ENCODE measurements around the gene ESYT3.

Gene ESYT3

GRCh38 chr3:138395865-138396751 lies 38.3 kb upstream of the ESYT3 start:
- no peak for TF ChIP-seq ZFX (IDR thresholded peaks at IDR 0.05)
- TF ChIP-seq CTCF (conservative IDR thresholded peaks at IDR 0.05), result no peak
- no peak overlapping the region for H3K27ac ChIP-seq

DNA sequence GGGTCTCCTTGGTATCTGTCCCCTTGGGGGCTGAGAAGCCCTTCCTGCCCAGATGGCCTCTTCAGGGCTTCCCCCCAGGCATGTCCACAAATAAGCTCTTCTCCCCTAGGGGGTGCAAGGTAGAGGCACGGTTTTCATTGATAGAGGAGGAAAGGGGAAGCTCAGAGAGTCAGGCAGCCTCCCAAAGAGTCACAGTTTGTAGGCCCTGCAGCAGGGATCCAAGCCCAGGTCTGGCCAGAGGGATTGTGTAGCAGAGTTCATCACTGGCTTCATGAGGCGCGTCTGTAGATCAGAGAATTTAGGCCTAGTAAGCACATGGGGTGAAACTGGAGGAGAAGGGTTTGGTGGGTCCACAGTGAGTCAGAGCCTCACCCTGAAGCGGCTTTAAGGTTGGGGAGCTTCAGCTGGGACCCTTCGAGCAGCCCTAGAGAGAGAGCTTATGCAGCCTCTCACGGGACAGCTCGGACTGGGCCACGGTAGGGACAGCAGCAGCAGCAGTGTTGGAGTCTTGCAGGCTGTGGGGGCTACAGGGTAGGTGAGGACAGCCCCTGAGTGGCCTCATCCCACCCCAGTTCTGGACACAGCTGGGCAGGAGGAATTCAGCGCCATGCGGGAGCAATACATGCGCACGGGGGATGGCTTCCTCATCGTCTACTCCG lies 37.5 kb upstream of the ESYT3 start:
- no peak overlapping the region for H3K27ac ChIP-seq
- no peak for TF ChIP-seq CTCF (conservative IDR thresholded peaks at IDR 0.05)

- TF ChIP-seq CTCF (conservative IDR thresholded peaks at IDR 0.05) (no peak; the same call in 1 of the 2 replicates), ZFX (IDR thresholded peaks at IDR 0.05) (no peak)
- no peak overlapping the region for H3K27ac ChIP-seq
Observed at GRCh38 chr3:138397983-138398382, 36.4 kb upstream of the ESYT3 start.

GRCh38 chr3:138398791-138399575 lies 35.4 kb upstream of the ESYT3 start:
- no peak overlapping the region for H3K27ac ChIP-seq
- TF ChIP-seq ZFX (IDR thresholded peaks at IDR 0.05), result no peak

DNA sequence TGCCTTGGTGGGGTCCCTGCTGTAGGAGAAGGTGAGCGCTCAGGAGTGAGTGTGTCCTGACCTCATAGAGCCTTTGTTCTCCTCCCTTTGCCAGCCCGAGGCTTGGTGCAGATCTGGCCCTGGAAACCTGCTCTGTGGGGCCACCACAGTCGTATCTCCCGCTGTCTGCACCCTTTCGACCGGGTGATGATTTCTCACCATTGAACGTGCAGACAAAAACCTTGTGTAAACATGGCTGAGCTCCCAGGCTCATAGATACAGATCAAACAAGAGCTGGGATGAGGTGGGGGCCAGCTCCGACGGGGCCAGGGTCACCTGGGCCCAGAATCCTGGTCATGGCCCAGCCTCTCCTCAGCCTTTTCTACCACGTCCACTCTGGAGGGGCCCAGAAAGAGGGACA lies 34.6 kb upstream of the ESYT3 start:
- H3K27ac ChIP-seq, result no peak overlapping the region
- no peak for TF ChIP-seq ZFX (IDR thresholded peaks at IDR 0.05)
- no peak for TF ChIP-seq CTCF (conservative IDR thresholded peaks at IDR 0.05)

DNA sequence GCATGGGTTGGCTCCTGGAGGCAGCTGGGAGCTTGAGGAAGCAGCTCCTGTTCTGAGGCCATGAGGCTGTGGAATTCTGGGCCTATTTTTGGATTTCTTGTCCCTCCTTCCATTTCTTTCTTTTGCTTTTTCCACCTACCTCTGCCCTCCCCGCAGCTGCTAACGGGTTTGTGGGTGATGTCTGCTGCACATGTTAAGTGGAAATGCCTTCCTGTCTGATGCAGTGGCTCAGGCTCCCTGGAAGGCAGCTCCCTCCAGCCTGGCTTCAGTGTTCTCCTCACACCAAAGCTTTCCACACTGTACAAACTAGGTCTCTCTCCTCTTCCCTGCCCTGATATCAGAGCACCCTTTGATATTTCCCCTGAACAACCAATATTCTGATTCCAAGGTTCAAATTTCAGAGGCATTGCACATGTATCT lies 33.8 kb upstream of the ESYT3 start:
- H3K27ac ChIP-seq, result no peak overlapping the region
- TF ChIP-seq CTCF (conservative IDR thresholded peaks at IDR 0.05) (no peak), ZFX (IDR thresholded peaks at IDR 0.05) (no peak)

DNA sequence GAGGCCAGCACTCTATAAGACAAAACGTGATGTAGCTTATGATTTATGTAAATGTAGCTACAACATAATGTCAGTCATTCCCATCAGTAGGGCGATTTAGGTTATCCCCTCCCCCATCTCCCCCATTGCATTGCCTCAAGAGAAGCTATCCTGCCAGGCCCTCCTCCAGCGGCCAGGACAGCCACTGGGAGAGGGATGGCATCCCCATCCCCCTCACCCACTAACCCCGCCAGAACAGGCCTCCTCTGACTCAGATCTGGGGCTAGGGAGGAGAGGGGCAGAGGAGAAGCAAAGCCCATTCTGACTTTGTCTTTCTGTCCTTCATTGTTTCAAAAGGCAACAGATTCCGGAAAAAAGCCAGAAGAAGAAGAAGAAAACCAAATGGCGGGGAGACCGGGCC lies 32.6 kb upstream of the ESYT3 start:
- H3K27ac ChIP-seq, result no peak overlapping the region
- TF ChIP-seq ZFX (IDR thresholded peaks at IDR 0.05), result no peak
- TF ChIP-seq CTCF (conservative IDR thresholded peaks at IDR 0.05), result no peak

Measured in C4-2B (cell line).